Measurements from ENCODE around the gene XBP1. TPM values are rescaled to one million over a fixed set of nuclear protein-coding genes. Genes with fewer than 3 reads are reported as not detected.

Gene XBP1
- total and polyA plus RNA-seq, 2 of the 13 experiments (the other 11 are each of a cell fraction or from before 2014, with no cell fraction given), result 416 to 427 TPM

DNA sequence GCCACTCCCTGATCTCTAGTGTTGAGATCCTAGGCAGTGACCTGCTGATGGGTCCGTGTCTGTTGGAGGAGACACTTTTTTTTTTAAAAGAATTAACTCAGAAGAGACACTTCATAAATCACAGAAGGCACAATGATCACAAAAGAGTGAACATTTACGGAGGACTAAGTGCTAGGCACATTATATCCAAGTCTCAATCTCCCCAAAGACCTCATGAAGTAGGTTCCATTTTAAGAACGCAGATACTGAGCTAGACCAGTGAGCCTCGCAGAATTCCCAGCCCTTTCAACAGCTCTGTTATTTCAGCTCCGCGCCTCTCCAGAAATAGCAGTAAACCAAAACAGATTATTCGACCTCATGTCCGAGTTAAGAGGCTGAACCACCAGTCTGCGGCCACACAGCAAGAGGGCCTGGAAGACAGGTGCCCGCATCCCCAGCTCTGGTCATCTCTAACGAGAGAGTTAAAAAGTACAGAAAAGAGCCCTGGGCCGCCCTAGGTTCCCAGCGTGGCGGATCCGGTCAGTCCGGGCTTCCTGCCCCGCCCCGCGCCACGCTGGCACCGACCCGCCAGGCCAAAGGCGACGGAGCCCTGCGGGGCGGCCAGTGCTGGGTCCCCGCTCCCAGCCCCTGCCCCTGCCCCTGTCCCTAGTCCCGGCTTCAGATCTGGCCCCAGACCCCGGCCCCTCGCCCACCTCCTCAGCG is 612 bp downstream of the XBP1 start (continued):
- TF ChIP-seq, protein P1, sequence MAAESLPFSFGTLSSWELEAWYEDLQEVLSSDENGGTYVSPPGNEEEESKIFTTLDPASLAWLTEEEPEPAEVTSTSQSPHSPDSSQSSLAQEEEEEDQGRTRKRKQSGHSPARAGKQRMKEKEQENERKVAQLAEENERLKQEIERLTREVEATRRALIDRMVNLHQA (CRISPR knock-in tag; IDR thresholded peaks at IDR 0.05), result 0 out of 2 replicates have a peak, but pooled peaks have one; percentile 17
- TF ChIP-seq POLR2A (IDR thresholded peaks at IDR 0.05; ENCODE audit: insufficient read depth in 1 of 2, low read depth in 2 of 2, low read length in 2 of 2) (peak; percentile 15 to 71; a peak in 2 of 4 replicates), KAT7 (CRISPR knock-in tag; IDR thresholded peaks at IDR 0.05; ENCODE audit: borderline replicate concordance) (peak; percentile 2; the same call in 1 of the 2 replicates), ZSCAN20 (CRISPR knock-in tag; IDR thresholded peaks at IDR 0.05; ENCODE audit: borderline replicate concordance) (no peak), SRSF1 (optimal IDR thresholded peaks at IDR 0.05; ENCODE audit: low read depth, low read length) (no peak), DNMT3B (CRISPR knock-in tag; conservative IDR thresholded peaks at IDR 0.05) (no peak), BHLHE40 (IDR thresholded peaks at IDR 0.05; ENCODE audit: low read length) (no peak), ZNF224 (CRISPR knock-in tag; IDR thresholded peaks at IDR 0.05) (no peak), ZNF264 (CRISPR knock-in tag; IDR thresholded peaks at IDR 0.05) (0 out of 2 replicates have a peak, but pooled peaks have one; percentile 43), CBX2 (IDR thresholded peaks at IDR 0.05; ENCODE audit: low read depth, low read length) (no peak), CBX2 (CRISPR knock-in tag; IDR thresholded peaks at IDR 0.05; ENCODE audit: low read depth) (no peak), ZNF121 (CRISPR knock-in tag; IDR thresholded peaks at IDR 0.05) (no peak), ZNF124 (CRISPR knock-in tag; IDR thresholded peaks at IDR 0.05) (no peak), ZNF567 (CRISPR knock-in tag; IDR thresholded peaks at IDR 0.05; ENCODE audit: borderline replicate concordance) (no peak), THAP8 (CRISPR knock-in tag; IDR thresholded peaks at IDR 0.05; ENCODE audit: borderline replicate concordance) (peak; percentile 59; the same call in 1 of the 2 replicates), POLR2G (IDR thresholded peaks at IDR 0.05; ENCODE audit: low read depth, low read length) (peak; percentile 21; the same call in 1 of the 2 replicates), ZNF780A (CRISPR knock-in tag; IDR thresholded peaks at IDR 0.05) (no peak), ZNF598 (CRISPR knock-in tag; IDR thresholded peaks at IDR 0.05; ENCODE audit: borderline replicate concordance) (0 out of 2 replicates have a peak, but pooled peaks have one; percentile 0), ZNF20 (CRISPR knock-in tag; IDR thresholded peaks at IDR 0.05) (0 out of 2 replicates have a peak, but pooled peaks have one; percentile 1), GLI4 (CRISPR knock-in tag; IDR thresholded peaks at IDR 0.05; ENCODE audit: borderline replicate concordance) (no peak), GFI1 (CRISPR knock-in tag; IDR thresholded peaks at IDR 0.05; ENCODE audit: borderline replicate concordance) (no peak), CCDC6 (CRISPR knock-in tag; IDR thresholded peaks at IDR 0.05) (no peak), NFE2 (CRISPR knock-in tag; IDR thresholded peaks at IDR 0.05) (no peak), ZNF256 (CRISPR knock-in tag; conservative IDR thresholded peaks at IDR 0.05) (0 out of 2 replicates have a peak, but pooled peaks have one; percentile 16)
- TF ChIP-seq, protein P2, sequence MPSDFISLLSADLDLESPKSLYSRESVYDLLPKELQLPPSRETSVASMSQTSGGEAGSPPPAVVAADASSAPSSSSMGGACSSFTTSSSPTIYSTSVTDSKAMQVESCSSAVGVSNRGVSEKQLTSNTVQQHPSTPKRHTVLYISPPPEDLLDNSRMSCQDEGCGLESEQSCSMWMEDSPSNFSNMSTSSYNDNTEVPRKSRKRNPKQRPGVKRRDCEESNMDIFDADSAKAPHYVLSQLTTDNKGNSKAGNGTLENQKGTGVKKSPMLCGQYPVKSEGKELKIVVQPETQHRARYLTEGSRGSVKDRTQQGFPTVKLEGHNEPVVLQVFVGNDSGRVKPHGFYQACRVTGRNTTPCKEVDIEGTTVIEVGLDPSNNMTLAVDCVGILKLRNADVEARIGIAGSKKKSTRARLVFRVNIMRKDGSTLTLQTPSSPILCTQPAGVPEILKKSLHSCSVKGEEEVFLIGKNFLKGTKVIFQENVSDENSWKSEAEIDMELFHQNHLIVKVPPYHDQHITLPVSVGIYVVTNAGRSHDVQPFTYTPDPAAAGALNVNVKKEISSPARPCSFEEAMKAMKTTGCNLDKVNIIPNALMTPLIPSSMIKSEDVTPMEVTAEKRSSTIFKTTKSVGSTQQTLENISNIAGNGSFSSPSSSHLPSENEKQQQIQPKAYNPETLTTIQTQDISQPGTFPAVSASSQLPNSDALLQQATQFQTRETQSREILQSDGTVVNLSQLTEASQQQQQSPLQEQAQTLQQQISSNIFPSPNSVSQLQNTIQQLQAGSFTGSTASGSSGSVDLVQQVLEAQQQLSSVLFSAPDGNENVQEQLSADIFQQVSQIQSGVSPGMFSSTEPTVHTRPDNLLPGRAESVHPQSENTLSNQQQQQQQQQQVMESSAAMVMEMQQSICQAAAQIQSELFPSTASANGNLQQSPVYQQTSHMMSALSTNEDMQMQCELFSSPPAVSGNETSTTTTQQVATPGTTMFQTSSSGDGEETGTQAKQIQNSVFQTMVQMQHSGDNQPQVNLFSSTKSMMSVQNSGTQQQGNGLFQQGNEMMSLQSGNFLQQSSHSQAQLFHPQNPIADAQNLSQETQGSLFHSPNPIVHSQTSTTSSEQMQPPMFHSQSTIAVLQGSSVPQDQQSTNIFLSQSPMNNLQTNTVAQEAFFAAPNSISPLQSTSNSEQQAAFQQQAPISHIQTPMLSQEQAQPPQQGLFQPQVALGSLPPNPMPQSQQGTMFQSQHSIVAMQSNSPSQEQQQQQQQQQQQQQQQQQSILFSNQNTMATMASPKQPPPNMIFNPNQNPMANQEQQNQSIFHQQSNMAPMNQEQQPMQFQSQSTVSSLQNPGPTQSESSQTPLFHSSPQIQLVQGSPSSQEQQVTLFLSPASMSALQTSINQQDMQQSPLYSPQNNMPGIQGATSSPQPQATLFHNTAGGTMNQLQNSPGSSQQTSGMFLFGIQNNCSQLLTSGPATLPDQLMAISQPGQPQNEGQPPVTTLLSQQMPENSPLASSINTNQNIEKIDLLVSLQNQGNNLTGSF (CRISPR knock-in tag; IDR thresholded peaks at IDR 0.05), result no peak

Measured in HepG2 (cell line).